MCF 10A (cell line): Measurements from ENCODE around the gene UGT1A3. TPM values are rescaled to one million over a fixed set of nuclear protein-coding genes. Genes with fewer than 3 reads are reported as not detected.
"Not testable (repeated sequence)": the region's sequence is repeated elsewhere in the genome, so short reads cannot be mapped to it uniquely, and the experiment has no call there.

Experiments used
- BruUV-seq: library from RNA; stranded (reverse); fragments of 400-500 nt; replicated peaks from 2 replicates; lab custom pipeline; 2021; lab: Mats Ljungman, UMichigan
- CTCF ChIA-PET: fragments of 300-600 bp; sonication (Branson Sonifier 250); formaldehyde crosslinking; extraction: SDS; loops from one replicate; lab custom pipeline; 2021; ENCODE audit warnings: antibody characterized with exemption, inconsistent platforms; lab: Yijun Ruan, JAX
- POLR2A ChIA-PET: fragments of 300-600, 350-650 bp; sonication (Branson Sonifier 250); formaldehyde crosslinking; extraction: SDS; loops from one replicate; lab custom pipeline; 2020; ENCODE audit warnings: antibody characterized with exemption, inconsistent platforms; lab: Yijun Ruan, JAX
- DNase-seq: peaks from one replicate; pipeline ENCODE4 v3.0.0-alpha.2; 2018; ENCODE audit not compliant: unreplicated experiment
- H3K27ac Mint-ChIP-seq: one replicate; pipeline ENCODE4 v1.8.0; 2022; ENCODE audit warnings: mild to moderate bottlenecking, low read depth, mixed read lengths; ENCODE audit not compliant: unreplicated experiment
- H3K27me3 Mint-ChIP-seq: one replicate; pipeline ENCODE4 v1.8.0; 2022; ENCODE audit warnings: mixed read lengths; ENCODE audit not compliant: insufficient read depth, unreplicated experiment
- H3K36me3 Mint-ChIP-seq: one replicate; pipeline ENCODE4 v1.8.0; 2022; ENCODE audit warnings: mild to moderate bottlenecking, moderate library complexity, mixed read lengths; ENCODE audit not compliant: insufficient read depth, unreplicated experiment
- H3K4me1 Mint-ChIP-seq: one replicate; pipeline ENCODE4 v1.8.0; 2022; ENCODE audit warnings: mixed read lengths; ENCODE audit not compliant: insufficient read depth, unreplicated experiment
- H3K4me3 Mint-ChIP-seq: one replicate; pipeline ENCODE4 v1.8.0; 2022; ENCODE audit warnings: mild to moderate bottlenecking, moderate library complexity, mixed read lengths; ENCODE audit not compliant: unreplicated experiment
- H3K9me3 Mint-ChIP-seq: one replicate; pipeline ENCODE4 v1.8.0; 2022; ENCODE audit warnings: mixed read lengths; ENCODE audit not compliant: unreplicated experiment
- intact Hi-C: fragments of 100-400 bp; cut with micrococcal nuclease; formaldehyde crosslinking; loops from 2 replicates; pipeline ENCODE4 v1.14.1; 2022
- total RNA-seq: library from RNA; stranded (reverse); gene quantifications from 2 replicates; pipeline ENCODE4 v1.2.3, GENCODE V29; 2022
- TF ChIP-seq, protein P1 (sequence below): fragments of 200-600 bp; IDR thresholded peaks from one replicate; pipeline ENCODE4 v1.8.0; 2022; ENCODE audit warnings: antibody characterized with exemption, mild to moderate bottlenecking; ENCODE audit not compliant: unreplicated experiment

The UGT1A3 gene
- total RNA-seq, 1 experiment from 2014 or later, result not detected

DNA sequence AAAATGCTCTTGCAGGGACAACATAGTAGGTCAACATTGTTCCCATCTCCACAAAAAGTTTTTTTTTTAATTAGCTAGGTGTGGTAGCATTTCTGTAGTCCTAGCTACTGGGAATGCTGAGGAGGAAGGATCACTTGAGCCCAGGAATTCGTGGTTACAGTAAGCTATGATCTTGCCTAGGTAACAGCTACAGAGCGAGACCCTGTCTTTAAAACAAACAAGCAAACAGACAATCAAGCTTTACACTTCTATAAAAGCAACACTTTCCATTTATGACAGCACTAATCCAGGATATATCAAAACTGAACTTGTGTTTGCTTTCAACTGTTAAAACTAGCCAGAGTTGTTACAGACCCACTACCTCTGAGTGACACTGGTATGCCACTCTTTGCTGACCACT lies 12.0 kb downstream of the UGT1A3 start:
- DNase-seq, result no peak
- TF ChIP-seq, protein P1, sequence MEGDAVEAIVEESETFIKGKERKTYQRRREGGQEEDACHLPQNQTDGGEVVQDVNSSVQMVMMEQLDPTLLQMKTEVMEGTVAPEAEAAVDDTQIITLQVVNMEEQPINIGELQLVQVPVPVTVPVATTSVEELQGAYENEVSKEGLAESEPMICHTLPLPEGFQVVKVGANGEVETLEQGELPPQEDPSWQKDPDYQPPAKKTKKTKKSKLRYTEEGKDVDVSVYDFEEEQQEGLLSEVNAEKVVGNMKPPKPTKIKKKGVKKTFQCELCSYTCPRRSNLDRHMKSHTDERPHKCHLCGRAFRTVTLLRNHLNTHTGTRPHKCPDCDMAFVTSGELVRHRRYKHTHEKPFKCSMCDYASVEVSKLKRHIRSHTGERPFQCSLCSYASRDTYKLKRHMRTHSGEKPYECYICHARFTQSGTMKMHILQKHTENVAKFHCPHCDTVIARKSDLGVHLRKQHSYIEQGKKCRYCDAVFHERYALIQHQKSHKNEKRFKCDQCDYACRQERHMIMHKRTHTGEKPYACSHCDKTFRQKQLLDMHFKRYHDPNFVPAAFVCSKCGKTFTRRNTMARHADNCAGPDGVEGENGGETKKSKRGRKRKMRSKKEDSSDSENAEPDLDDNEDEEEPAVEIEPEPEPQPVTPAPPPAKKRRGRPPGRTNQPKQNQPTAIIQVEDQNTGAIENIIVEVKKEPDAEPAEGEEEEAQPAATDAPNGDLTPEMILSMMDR, result no peak
- intact Hi-C loops, result no loop called here
- no TSS peak for BruUV-seq
- ChIA-PET POLR2A (no interaction called here), CTCF (no interaction called here)
- H3K4me1 Mint-ChIP-seq, result no peaks in the 10 kb centered on the region
- no peak overlapping the region for H3K27ac Mint-ChIP-seq
- no peaks in the 10 kb centered on the region for H3K27me3 Mint-ChIP-seq
- no peak overlapping the region for H3K4me3 Mint-ChIP-seq
- no peaks in the 10 kb centered on the region for H3K9me3 Mint-ChIP-seq
- no peaks in the 10 kb centered on the region for H3K36me3 Mint-ChIP-seq

DNA sequence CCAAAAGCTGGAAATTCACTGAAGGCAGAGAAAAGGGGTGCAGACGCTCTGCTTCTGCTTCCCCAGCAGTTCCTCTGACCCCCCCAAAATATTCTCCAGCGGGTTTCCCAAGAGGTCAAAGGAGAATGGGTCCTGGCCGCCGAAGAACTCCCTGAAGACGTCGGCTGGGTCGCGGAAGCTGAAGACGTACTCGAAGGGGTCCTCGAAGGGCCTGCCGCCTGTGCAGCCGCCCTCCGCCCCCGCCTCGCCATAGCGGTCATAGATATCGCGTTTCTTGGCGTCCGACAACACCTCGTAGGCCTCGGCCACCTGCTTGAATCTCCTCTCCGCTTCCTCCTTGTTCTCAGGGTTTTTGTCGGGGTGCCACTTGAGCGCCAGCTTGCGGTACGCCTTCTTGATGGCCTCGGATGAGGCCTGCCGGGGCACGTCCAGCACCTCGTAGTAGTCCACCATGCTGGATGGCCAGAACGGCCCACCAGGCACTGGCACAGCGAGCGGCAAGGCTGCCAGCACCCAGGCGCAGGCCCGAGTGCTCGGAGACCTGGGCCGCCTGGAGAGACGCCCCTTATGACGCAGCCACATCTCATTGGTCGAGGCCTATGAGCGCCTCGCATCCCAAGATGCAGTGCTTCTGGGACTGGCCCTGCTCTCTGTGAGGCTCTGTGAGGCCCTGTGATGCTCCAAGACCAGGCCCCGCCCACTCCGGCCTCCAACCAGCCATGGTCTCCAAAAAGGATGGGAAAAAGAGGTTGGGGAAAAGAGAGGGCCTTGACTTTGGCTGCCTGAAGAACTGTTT lies 14.8 kb downstream of the UGT1A3 start:
- no peaks in the 10 kb centered on the region for H3K4me1 Mint-ChIP-seq
- DNase-seq, result no peak

DNA sequence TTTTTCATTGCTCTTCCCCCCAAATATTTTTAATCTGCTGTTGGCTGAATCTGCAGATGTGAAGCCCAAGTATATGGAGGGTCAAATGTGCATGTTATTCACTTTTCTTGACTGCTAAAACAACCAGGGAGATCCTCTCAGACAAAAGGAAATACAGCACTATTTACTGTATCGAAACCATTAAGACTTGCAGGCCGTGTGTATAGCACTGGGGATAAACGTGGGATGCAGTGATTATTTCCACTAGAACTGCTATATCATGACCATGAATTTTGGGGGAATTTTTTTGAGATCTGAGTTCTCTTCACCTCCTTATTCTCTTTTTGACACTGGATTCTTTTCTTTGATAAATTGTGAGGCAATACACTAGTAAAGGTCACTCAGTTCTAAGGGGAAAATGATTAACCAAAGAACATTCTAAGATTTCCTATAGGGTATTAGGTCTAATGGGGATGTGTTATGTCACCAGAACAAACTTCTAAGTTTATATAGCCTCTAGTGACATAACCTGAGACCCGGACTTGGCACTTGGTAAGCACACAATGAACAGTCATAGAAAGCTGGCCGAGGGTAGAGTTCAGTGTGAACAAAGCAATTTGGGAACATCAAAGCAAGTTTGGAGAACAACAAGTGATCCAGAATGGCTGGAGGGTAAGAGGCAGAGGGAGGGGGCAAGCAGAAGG lies 16.4 kb downstream of the UGT1A3 start:
- intact Hi-C loops, result no loop called here
- no peak for DNase-seq
- POLR2A ChIA-PET, result no interaction called here
- TF ChIP-seq, protein P1, result no peak
- Mint-ChIP-seq H3K4me1 (no peaks in the 10 kb centered on the region), H3K36me3 (no peaks in the 10 kb centered on the region), H3K9me3 (peaks cover 7% of the 10 kb centered on the region), H3K4me3 (no peak overlapping the region), H3K27ac (no peak overlapping the region), H3K27me3 (no peaks in the 10 kb centered on the region)
- CTCF ChIA-PET, result no interaction called here
- no TSS peak for BruUV-seq

More for the DNA sequence above, 14.8 kb downstream of the UGT1A3 start:
- Mint-ChIP-seq H3K27me3 (no peaks in the 10 kb centered on the region), H3K36me3 (no peaks in the 10 kb centered on the region), H3K4me3 (no peak overlapping the region), H3K27ac (no peak overlapping the region), H3K9me3 (no peaks in the 10 kb centered on the region)
- TF ChIP-seq, protein P1, result no peak
- intact Hi-C loops, result no loop called here
- no TSS peak for BruUV-seq
- ChIA-PET CTCF (no interaction called here), POLR2A (no interaction called here)

DNA sequence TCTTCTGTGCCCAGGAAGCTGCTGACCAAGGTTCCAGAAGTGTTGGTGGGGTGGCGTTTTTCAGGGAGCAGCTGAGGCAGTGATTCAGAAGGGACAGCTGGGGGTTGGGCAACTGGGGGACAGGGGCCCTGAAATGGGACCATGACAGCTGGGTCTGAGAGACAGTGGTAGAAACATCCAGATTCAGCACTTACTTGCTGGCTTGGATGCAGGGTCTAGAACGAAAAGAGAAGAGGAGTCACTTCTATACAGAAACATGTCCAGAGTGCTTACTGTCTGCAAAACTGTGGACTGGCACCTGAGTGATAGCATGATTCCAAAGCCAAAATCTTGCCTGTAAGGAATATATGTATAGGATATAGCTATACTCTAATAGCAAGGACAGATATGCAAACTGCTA lies 17.0 kb downstream of the UGT1A3 start:
- BruUV-seq, H3K9me3 Mint-ChIP-seq, H3K4me1 Mint-ChIP-seq, H3K36me3 Mint-ChIP-seq, H3K27me3 Mint-ChIP-seq, POLR2A ChIA-PET, CTCF ChIA-PET, DNase-seq, intact Hi-C loops, H3K4me3 Mint-ChIP-seq, H3K27ac Mint-ChIP-seq: not testable (repeated sequence)
